HepG2 (cell line): ENCODE results near the gene STKLD1. TPM values are rescaled to one million over a fixed set of nuclear protein-coding genes. Genes with fewer than 3 reads are reported as not detected.

Source experiments
- ATAC-seq: fragments of 200-7000 bp; cut with Tn5 transposase; 3 replicates; pipeline ENCODE4 v1.9.1; 2020; ENCODE audit warnings: mild to moderate bottlenecking, moderate library complexity
- BruUV-seq: library from RNA; stranded (reverse); fragments of 400-500 nt; replicated peaks from 2 replicates; lab custom pipeline; 2021; lab: Mats Ljungman, UMichigan
- CTCF ChIA-PET: fragments of 300-600 bp; formaldehyde crosslinking; extraction: SDS; loops from one replicate; lab custom pipeline; 2021; ENCODE audit warnings: low total read pairs, inconsistent platforms, low intra/inter-chr PET ratio; lab: Yijun Ruan, JAX
- POLR2A ChIA-PET: fragments of 350-600 bp; sonication (Branson Sonifier 250); formaldehyde crosslinking; loops from one replicate; lab custom pipeline; 2020; ENCODE audit warnings: antibody characterized with exemption, inconsistent platforms; lab: Yijun Ruan, JAX
- DNase-seq: peaks from one replicate; pipeline ENCODE4 v3.0.0-alpha.2; 2015; ENCODE audit warnings: low spot score
- FAIRE-seq: peaks from 3 replicates; lab custom pipeline; 2011; peaks lifted over from hg19 to GRCh38; lab: Jason Lieb, UNC
- H2AFZ ChIP-seq: one replicate; pipeline ENCODE4 v1.6.1; 2011; ENCODE audit warnings: low read length, inconsistent platforms
- H3K27ac ChIP-seq: fragments of 300-600 bp; 3 replicates; pipeline ENCODE4 v1.8.0; 2011; ENCODE audit warnings: mixed run types, mild to moderate bottlenecking, mixed read lengths, low read length, inconsistent platforms; ENCODE audit not compliant: insufficient read depth; ENCODE audit errors: extremely low read length
- H3K27me3 ChIP-seq, 2 experiments: fragments of 200-600 bp in 1 of 2; 2 replicates in 1 of 2; 3 replicates in 1 of 2; pipeline versions ENCODE4 v1.6.0 to v1.8.0; 2011; ENCODE audit warnings: low read length in 2 of 2, mild to moderate bottlenecking in 2 of 2, moderate library complexity in 2 of 2, inconsistent platforms in 1 of 2; ENCODE audit not compliant: insufficient read depth in 2 of 2, control insufficient read depth in 1 of 2
- H3K36me3 ChIP-seq, 2 experiments: fragments of 200-600 bp in 1 of 2; replicated peaks in 1 of 2; 2 replicates in 1 of 2; 3 replicates in 1 of 2; pipeline versions ENCODE4 v1.5.1 to v1.8.0; 2011; ENCODE audit warnings: low read length in 2 of 2, inconsistent platforms in 1 of 2; ENCODE audit not compliant: insufficient read depth in 2 of 2, control insufficient read depth in 1 of 2
- H3K4me1 ChIP-seq: 2 replicates; pipeline ENCODE4 v1.5.1; 2012; ENCODE audit warnings: low read length, inconsistent platforms; ENCODE audit not compliant: insufficient read depth
- H3K4me2 ChIP-seq: 2 replicates; pipeline ENCODE4 v1.6.0; 2011; ENCODE audit warnings: low read depth, low read length, inconsistent platforms
- H3K4me3 ChIP-seq, 3 experiments: fragments of 200-600 bp in 1 of 3; sonication (generic), shearing (Covaris generic) in 1 of 3; replicated peaks in 1 of 3; 2 replicates each; pipeline ENCODE4 v1.5.1; 2011 to 2016; ENCODE audit warnings: low read length in 3 of 3, inconsistent platforms in 2 of 3, low read depth in 2 of 3, mild to moderate bottlenecking in 2 of 3, control low read depth in 1 of 3, mixed read lengths in 1 of 3; ENCODE audit not compliant: insufficient read depth in 1 of 3
- H3K79me2 ChIP-seq: one replicate; pipeline ENCODE4 v1.6.1; 2011; ENCODE audit warnings: low read length, inconsistent platforms; ENCODE audit not compliant: insufficient read depth
- H3K9ac ChIP-seq: 2 replicates; pipeline ENCODE4 v1.6.0; 2011; ENCODE audit warnings: mild to moderate bottlenecking, low read depth, low read length, inconsistent platforms; ENCODE audit not compliant: insufficient read depth
- H3K9me3 ChIP-seq: 2 replicates; pipeline ENCODE4 v1.5.1; 2012; ENCODE audit warnings: mild to moderate bottlenecking, low read length
- H4K20me1 ChIP-seq: 2 replicates; pipeline ENCODE4 v1.6.0; 2011; ENCODE audit warnings: inconsistent platforms, mild to moderate bottlenecking, low read length, moderate library complexity; ENCODE audit not compliant: insufficient read depth
- KDM2A ChIP-seq: sonication (generic); formaldehyde crosslinking; IDR thresholded peaks from 2 replicates; pipeline ENCODE4 v1.4.0; 2020; ENCODE audit warnings: low read depth, missing genetic modification reagents, borderline replicate concordance
- NONO ChIP-seq, 2 experiments: fragments of 450-650 bp in 1 of 2; sonication (generic) in 1 of 2; formaldehyde crosslinking in 1 of 2; IDR thresholded peaks in 1 of 2; conservative IDR thresholded peaks in 1 of 2; 2 replicates each; pipeline versions ENCODE4 v1.6.1 to v1.8.0; 2017 to 2022; ENCODE audit warnings: mild to moderate bottlenecking in 1 of 2, missing genetic modification reagents in 1 of 2, moderate library complexity in 1 of 2
- U2AF1 ChIP-seq: fragments of 200-400 bp; formaldehyde crosslinking; optimal IDR thresholded peaks from 2 replicates; pipeline ENCODE3; 2017; ENCODE audit warnings: mild to moderate bottlenecking, low read depth, low read length
- ZNF382 ChIP-seq: sonication (generic); formaldehyde crosslinking; IDR thresholded peaks from 2 replicates; pipeline ENCODE4 v1.5.0; 2020; ENCODE audit warnings: missing genetic modification reagents, mild to moderate bottlenecking, borderline replicate concordance
- ZNF879 ChIP-seq: sonication (generic); formaldehyde crosslinking; IDR thresholded peaks from 2 replicates; pipeline ENCODE4 v1.8.1; 2023; ENCODE audit warnings: missing genetic modification reagents
- ZSCAN22 ChIP-seq: sonication (generic); formaldehyde crosslinking; IDR thresholded peaks from 2 replicates; pipeline ENCODE4 v1.4.0; 2020; ENCODE audit warnings: mild to moderate bottlenecking, missing genetic modification reagents
- WGBS: methylation state at CpG from one replicate; pipeline ENCODE4 v1.1.6; 2017; ENCODE audit warnings: low lambda C conversion rate; 5-methylcytosine and 5-hydroxymethylcytosine counted together
- in situ Hi-C: cut with HindIII; loops from 2 replicates; pipeline ENCODE4 v1.10.0; 2017; ENCODE audit warnings: low pct_unique_long_range_greater_than_20kb; ENCODE audit not compliant: extremely low pct_ligation_motif_present
- intact Hi-C: fragments of 100-400 bp; cut with micrococcal nuclease; formaldehyde crosslinking; loops from one replicate; pipeline ENCODE4 v1.10.0; 2022; ENCODE audit not compliant: unreplicated experiment
- polyA plus RNA-seq, 8 experiments: library from polyadenylated mRNA; depleted of rRNA in 3 of 8; stranded (reverse) in 7 of 8; unstranded in 1 of 8; fragments of >200 nt; fragmentation: Illumina TruSeq in 4 of 8; extraction: Trizol in 4 of 8; gene quantifications; 2 replicates each; pipeline versions ENCODE4 v1.2.1 to v1.2.3, GENCODE V29; 2011 to 2016; ENCODE audit warnings: low read depth in 4 of 8, missing spikeins in 1 of 8, mixed read lengths in 1 of 8; ENCODE audit not compliant: insufficient read depth in 1 of 8
- total RNA-seq, 5 experiments: library from RNA; depleted of rRNA; stranded (reverse); fragments of >200 nt; fragmentation: Illumina TruSeq; extraction: Trizol; gene quantifications; 2 replicates each; pipeline ENCODE4 v1.2.3, GENCODE V29; 2016; ENCODE audit warnings: low read depth in 1 of 5
- TF ChIP-seq, protein P1 (sequence below): sonication (generic); formaldehyde crosslinking; IDR thresholded peaks from 2 replicates; pipeline ENCODE4 v1.5.0; 2020; ENCODE audit warnings: mild to moderate bottlenecking, missing genetic modification reagents, moderate library complexity
- TF ChIP-seq, protein P2 (sequence below): sonication (generic); formaldehyde crosslinking; conservative IDR thresholded peaks from 2 replicates; pipeline ENCODE4 v1.4.0; 2020; ENCODE audit warnings: missing genetic modification reagents
- TF ChIP-seq, protein P3 (sequence below): sonication (generic); formaldehyde crosslinking; IDR thresholded peaks from 2 replicates; pipeline ENCODE4 v1.4.0; 2020; ENCODE audit warnings: missing genetic modification reagents, mild to moderate bottlenecking, borderline replicate concordance

The STKLD1 gene
- total and polyA plus RNA-seq, 2 of the 13 experiments (the other 11 are each of a cell fraction or from before 2014, with no cell fraction given), result 1.5 to 2.2 TPM

DNA sequence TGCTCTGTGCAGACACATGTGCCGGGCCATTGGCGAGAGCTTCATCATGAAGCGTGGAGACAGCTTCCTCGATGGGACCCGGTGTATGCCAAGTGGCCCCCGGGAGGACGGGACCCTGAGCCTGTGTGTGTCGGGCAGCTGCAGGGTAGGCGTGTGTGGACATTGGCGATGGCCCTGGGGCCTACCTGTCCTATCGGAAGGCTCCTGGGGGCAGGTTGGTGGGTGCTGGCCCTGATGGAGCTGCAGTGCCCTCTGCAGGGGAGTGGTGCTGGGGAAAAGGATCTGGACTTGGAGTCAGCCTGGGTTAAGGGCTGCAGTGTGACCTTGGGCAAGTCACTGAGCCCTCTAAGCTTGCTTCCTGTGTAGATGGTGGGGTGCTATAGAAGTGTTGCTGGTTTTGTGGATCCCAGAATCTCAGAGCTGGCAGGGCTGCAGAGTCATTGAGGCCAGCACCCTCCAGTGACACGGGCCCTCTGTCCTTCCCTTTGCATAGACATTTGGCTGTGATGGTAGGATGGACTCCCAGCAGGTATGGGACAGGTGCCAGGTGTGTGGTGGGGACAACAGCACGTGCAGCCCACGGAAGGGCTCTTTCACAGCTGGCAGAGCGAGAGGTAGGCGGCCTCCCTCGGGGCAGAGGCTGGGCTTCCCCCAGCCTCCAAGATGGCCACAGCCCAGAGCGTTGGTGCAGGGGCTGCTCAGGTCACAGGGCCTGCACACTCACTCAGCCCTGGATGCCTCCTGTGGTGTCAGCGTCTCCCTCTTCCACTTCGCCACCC is 61.8 kb downstream of the STKLD1 start (continued):
- TF ChIP-seq, protein P1, sequence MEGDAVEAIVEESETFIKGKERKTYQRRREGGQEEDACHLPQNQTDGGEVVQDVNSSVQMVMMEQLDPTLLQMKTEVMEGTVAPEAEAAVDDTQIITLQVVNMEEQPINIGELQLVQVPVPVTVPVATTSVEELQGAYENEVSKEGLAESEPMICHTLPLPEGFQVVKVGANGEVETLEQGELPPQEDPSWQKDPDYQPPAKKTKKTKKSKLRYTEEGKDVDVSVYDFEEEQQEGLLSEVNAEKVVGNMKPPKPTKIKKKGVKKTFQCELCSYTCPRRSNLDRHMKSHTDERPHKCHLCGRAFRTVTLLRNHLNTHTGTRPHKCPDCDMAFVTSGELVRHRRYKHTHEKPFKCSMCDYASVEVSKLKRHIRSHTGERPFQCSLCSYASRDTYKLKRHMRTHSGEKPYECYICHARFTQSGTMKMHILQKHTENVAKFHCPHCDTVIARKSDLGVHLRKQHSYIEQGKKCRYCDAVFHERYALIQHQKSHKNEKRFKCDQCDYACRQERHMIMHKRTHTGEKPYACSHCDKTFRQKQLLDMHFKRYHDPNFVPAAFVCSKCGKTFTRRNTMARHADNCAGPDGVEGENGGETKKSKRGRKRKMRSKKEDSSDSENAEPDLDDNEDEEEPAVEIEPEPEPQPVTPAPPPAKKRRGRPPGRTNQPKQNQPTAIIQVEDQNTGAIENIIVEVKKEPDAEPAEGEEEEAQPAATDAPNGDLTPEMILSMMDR (CRISPR knock-in tag), result peak; percentile 77
- TF ChIP-seq, all 625 proteins: peak for 3

DNA sequence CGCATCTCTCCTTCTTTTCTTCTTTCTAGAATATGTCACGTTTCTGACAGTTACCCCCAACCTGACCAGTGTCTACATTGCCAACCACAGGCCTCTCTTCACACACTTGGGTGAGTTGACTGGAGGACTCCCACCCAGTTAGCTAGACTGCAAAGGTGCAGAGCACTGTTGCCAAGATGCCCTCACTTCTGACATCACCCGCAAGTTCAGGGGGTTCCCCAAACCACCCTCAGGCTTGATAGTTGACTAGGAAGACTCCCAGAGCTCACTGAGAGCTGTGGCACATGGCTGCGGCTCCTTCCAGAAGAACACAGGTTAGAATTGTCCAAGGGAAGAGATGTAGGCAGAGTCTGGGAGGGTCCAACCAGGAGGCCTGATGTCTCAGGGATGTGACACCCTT is 63.2 kb downstream of the STKLD1 start:
- intact Hi-C loops, result no loop called here
- DNase-seq (no peak), FAIRE-seq (no peak), ATAC-seq (no peak)
- Histone ChIP-seq H3K9ac (no peak overlapping the region), H3K4me1 (peaks cover 7% of the 10 kb centered on the region), H4K20me1 (no peaks in the 10 kb centered on the region), H2AFZ (no peak overlapping the region), H3K36me3 (no peaks in the 10 kb centered on the region), H3K9me3 (no peaks in the 10 kb centered on the region), H3K27ac (no peak overlapping the region), H3K27me3 (peaks cover 2 to 77% of the 10 kb centered on the region in 2 experiments; a peak in 3 of 5 replicates), H3K4me2 (no peak overlapping the region), H3K79me2 (no peaks in the 10 kb centered on the region), H3K4me3 (no peak overlapping the region)
- in situ Hi-C loops, result no loop called here
- CTCF ChIA-PET, result no interaction called here
- POLR2A ChIA-PET, result no interaction called here
- BruUV-seq, result no TSS peak
- TF ChIP-seq KDM2A (CRISPR knock-in tag) (no peak), NONO (IDR thresholded peaks at IDR 0.05) (no peak), NONO (CRISPR knock-in tag; conservative IDR thresholded peaks at IDR 0.05) (no peak), U2AF1 (no peak), ZNF382 (CRISPR knock-in tag) (no peak), ZSCAN22 (CRISPR knock-in tag) (no peak), ZNF879 (CRISPR knock-in tag) (no peak)
- TF ChIP-seq, protein P2, sequence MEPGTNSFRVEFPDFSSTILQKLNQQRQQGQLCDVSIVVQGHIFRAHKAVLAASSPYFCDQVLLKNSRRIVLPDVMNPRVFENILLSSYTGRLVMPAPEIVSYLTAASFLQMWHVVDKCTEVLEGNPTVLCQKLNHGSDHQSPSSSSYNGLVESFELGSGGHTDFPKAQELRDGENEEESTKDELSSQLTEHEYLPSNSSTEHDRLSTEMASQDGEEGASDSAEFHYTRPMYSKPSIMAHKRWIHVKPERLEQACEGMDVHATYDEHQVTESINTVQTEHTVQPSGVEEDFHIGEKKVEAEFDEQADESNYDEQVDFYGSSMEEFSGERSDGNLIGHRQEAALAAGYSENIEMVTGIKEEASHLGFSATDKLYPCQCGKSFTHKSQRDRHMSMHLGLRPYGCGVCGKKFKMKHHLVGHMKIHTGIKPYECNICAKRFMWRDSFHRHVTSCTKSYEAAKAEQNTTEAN (CRISPR knock-in tag), result no peak
- TF ChIP-seq, protein P3, sequence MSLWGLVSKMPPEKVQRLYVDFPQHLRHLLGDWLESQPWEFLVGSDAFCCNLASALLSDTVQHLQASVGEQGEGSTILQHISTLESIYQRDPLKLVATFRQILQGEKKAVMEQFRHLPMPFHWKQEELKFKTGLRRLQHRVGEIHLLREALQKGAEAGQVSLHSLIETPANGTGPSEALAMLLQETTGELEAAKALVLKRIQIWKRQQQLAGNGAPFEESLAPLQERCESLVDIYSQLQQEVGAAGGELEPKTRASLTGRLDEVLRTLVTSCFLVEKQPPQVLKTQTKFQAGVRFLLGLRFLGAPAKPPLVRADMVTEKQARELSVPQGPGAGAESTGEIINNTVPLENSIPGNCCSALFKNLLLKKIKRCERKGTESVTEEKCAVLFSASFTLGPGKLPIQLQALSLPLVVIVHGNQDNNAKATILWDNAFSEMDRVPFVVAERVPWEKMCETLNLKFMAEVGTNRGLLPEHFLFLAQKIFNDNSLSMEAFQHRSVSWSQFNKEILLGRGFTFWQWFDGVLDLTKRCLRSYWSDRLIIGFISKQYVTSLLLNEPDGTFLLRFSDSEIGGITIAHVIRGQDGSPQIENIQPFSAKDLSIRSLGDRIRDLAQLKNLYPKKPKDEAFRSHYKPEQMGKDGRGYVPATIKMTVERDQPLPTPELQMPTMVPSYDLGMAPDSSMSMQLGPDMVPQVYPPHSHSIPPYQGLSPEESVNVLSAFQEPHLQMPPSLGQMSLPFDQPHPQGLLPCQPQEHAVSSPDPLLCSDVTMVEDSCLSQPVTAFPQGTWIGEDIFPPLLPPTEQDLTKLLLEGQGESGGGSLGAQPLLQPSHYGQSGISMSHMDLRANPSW (CRISPR knock-in tag), result no peak
- WGBS, result 46% methylated on average over 4 of the region's 4 CpGs
